ENCODE results near the gene FLNB.

Gene FLNB

DNA sequence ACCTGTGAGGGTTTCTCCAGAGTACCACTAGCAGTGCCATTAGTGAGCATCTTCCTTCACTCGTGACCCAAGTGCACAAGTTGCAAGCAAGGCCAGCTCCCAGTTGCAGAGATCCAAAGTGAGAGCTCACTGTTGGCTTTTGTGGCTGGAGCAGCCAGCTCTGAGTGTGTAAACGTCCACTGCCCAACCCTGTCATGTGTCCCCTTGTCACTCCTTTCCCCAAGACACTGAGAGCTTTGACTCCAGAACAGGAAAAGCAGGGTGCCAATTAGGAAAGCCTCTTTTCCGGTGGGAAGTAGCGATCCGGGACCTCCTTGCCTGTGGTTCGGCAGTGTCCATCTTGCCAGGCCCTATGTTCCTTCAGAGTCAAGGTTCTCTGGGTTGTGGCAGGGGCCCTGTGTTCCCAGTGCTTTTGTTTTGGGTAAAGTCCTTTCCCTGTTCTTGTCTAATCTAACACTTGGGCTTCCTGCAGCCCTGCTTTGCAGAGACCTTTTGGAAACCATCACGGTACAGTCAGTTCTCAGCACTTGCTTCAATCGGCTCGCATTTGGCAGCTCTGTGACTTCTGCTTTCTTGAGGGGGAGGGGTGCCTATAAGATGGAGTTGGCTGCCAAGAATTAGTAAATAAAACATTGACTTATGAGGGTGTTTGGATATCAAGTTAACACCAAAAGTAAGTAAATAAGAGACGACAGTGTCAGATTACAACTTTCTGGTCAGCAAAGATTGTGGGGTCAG, 112.0 kb downstream of the FLNB start:
- ATAC-seq, result no peak
- TF ChIP-seq ZFP3 (CRISPR knock-in tag; IDR thresholded peaks at IDR 0.05) (no peak), ARNTL (CRISPR knock-in tag; IDR thresholded peaks at IDR 0.05; ENCODE audit: borderline replicate concordance, low read depth) (no peak), SNAI2 (CRISPR knock-in tag; IDR thresholded peaks at IDR 0.05) (no peak), PPARA (CRISPR knock-in tag; IDR thresholded peaks at IDR 0.05; ENCODE audit: borderline replicate concordance) (no peak), RARB (CRISPR knock-in tag; IDR thresholded peaks at IDR 0.05) (no peak), GLIS3 (CRISPR knock-in tag; IDR thresholded peaks at IDR 0.05) (no peak), OSR1 (CRISPR knock-in tag; IDR thresholded peaks at IDR 0.05) (no peak), ZNF8 (CRISPR knock-in tag; IDR thresholded peaks at IDR 0.05) (no peak)
- TF ChIP-seq, protein P1, sequence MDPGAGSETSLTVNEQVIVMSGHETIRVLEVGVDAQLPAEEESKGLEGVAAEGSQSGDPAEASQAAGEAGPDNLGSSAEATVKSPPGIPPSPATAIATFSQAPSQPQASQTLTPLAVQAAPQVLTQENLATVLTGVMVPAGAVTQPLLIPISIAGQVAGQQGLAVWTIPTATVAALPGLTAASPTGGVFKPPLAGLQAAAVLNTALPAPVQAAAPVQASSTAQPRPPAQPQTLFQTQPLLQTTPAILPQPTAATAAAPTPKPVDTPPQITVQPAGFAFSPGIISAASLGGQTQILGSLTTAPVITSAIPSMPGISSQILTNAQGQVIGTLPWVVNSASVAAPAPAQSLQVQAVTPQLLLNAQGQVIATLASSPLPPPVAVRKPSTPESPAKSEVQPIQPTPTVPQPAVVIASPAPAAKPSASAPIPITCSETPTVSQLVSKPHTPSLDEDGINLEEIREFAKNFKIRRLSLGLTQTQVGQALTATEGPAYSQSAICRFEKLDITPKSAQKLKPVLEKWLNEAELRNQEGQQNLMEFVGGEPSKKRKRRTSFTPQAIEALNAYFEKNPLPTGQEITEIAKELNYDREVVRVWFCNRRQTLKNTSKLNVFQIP (CRISPR knock-in tag; IDR thresholded peaks at IDR 0.05; ENCODE audit: borderline replicate concordance, low read depth), result no peak
- TF ChIP-seq, protein P2, sequence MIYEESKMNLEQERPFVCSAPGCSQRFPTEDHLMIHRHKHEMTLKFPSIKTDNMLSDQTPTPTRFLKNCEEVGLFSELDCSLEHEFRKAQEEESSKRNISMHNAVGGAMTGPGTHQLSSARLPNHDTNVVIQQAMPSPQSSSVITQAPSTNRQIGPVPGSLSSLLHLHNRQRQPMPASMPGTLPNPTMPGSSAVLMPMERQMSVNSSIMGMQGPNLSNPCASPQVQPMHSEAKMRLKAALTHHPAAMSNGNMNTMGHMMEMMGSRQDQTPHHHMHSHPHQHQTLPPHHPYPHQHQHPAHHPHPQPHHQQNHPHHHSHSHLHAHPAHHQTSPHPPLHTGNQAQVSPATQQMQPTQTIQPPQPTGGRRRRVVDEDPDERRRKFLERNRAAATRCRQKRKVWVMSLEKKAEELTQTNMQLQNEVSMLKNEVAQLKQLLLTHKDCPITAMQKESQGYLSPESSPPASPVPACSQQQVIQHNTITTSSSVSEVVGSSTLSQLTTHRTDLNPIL (CRISPR knock-in tag; IDR thresholded peaks at IDR 0.05; ENCODE audit: low read depth), result no peak

DNA sequence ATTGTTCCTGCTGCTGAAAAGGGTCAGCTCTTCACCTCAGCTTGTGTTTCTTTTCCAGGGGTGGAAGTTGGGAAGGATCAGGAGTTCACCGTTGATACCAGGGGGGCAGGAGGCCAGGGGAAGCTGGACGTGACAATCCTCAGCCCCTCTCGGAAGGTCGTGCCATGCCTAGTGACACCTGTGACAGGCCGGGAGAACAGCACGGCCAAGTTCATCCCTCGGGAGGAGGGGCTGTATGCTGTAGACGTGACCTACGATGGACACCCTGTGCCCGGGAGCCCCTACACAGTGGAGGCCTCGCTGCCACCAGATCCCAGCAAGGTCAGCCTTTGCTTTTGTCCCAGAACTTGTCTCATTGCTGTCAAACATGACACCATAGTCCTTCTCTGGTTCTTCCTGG, 113.0 kb downstream of the FLNB start:
- TF ChIP-seq ISL1 (CRISPR knock-in tag; IDR thresholded peaks at IDR 0.05), result no peak
- TF ChIP-seq ZFP3 (CRISPR knock-in tag; IDR thresholded peaks at IDR 0.05), result no peak
- TF ChIP-seq, protein P3, sequence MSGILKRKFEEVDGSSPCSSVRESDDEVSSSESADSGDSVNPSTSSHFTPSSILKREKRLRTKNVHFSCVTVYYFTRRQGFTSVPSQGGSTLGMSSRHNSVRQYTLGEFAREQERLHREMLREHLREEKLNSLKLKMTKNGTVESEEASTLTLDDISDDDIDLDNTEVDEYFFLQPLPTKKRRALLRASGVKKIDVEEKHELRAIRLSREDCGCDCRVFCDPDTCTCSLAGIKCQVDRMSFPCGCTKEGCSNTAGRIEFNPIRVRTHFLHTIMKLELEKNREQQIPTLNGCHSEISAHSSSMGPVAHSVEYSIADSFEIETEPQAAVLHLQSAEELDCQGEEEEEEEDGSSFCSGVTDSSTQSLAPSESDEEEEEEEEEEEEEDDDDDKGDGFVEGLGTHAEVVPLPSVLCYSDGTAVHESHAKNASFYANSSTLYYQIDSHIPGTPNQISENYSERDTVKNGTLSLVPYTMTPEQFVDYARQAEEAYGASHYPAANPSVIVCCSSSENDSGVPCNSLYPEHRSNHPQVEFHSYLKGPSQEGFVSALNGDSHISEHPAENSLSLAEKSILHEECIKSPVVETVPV (CRISPR knock-in tag; IDR thresholded peaks at IDR 0.05), result no peak
- TF ChIP-seq, protein P1 (CRISPR knock-in tag; IDR thresholded peaks at IDR 0.05; ENCODE audit: borderline replicate concordance, low read depth), result no peak
- TF ChIP-seq RARB (CRISPR knock-in tag; IDR thresholded peaks at IDR 0.05), result no peak
- TF ChIP-seq PPARA (CRISPR knock-in tag; IDR thresholded peaks at IDR 0.05; ENCODE audit: borderline replicate concordance), result no peak
- no peak for TF ChIP-seq TOX (CRISPR knock-in tag; IDR thresholded peaks at IDR 0.05; ENCODE audit: borderline replicate concordance)
- no peak for TF ChIP-seq SNAI2 (CRISPR knock-in tag; IDR thresholded peaks at IDR 0.05)
- TF ChIP-seq ZNF8 (CRISPR knock-in tag; IDR thresholded peaks at IDR 0.05), result no peak
- no peak for TF ChIP-seq CSDC2 (CRISPR knock-in tag; IDR thresholded peaks at IDR 0.05)
- TF ChIP-seq OSR1 (CRISPR knock-in tag; IDR thresholded peaks at IDR 0.05), result no peak
- no peak for TF ChIP-seq ZNF565 (CRISPR knock-in tag; conservative IDR thresholded peaks at IDR 0.05; ENCODE audit: low read depth)
- TF ChIP-seq ZFP30 (CRISPR knock-in tag; IDR thresholded peaks at IDR 0.05), result no peak
- no peak for TF ChIP-seq ZC3H10 (CRISPR knock-in tag; IDR thresholded peaks at IDR 0.05)
- TF ChIP-seq ESRRG (CRISPR knock-in tag; IDR thresholded peaks at IDR 0.05), result no peak
- TF ChIP-seq, protein P2 (CRISPR knock-in tag; IDR thresholded peaks at IDR 0.05; ENCODE audit: low read depth), result no peak
- no peak for ATAC-seq

DNA sequence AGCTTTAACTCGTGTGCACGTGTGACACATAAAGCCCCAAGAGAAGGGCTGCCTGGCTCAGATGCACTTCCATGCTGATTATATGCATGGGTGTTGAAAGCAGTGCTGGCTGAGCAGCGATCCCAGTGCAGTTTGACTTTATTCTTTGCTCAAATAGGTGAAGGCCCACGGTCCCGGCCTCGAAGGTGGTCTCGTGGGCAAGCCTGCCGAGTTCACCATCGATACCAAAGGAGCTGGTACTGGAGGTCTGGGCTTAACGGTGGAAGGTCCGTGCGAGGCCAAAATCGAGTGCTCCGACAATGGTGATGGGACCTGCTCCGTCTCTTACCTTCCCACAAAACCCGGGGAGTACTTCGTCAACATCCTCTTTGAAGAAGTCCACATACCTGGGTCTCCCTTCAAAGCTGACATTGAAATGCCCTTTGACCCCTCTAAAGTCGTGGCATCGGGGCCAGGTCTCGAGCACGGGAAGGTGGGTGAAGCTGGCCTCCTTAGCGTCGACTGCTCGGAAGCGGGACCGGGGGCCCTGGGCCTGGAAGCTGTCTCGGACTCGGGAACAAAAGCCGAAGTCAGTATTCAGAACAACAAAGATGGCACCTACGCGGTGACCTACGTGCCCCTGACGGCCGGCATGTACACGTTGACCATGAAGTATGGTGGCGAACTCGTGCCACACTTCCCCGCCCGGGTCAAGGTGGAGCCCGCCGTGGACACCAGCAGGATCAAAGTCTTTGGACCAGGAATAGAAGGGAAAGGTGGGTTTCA, 114.9 kb downstream of the FLNB start:
- ATAC-seq, result no peak
- no peak for TF ChIP-seq ZNF8 (CRISPR knock-in tag; IDR thresholded peaks at IDR 0.05)
- no peak for TF ChIP-seq CSDC2 (CRISPR knock-in tag; IDR thresholded peaks at IDR 0.05)
- no peak for TF ChIP-seq ZC3H10 (CRISPR knock-in tag; IDR thresholded peaks at IDR 0.05)
- TF ChIP-seq ESRRG (CRISPR knock-in tag; IDR thresholded peaks at IDR 0.05), result no peak
- TF ChIP-seq, protein P3 (CRISPR knock-in tag; IDR thresholded peaks at IDR 0.05), result no peak
- TF ChIP-seq, protein P1 (CRISPR knock-in tag; IDR thresholded peaks at IDR 0.05; ENCODE audit: borderline replicate concordance, low read depth), result no peak
- no peak for TF ChIP-seq RARB (CRISPR knock-in tag; IDR thresholded peaks at IDR 0.05)
- no peak for TF ChIP-seq ZNF70 (CRISPR knock-in tag; IDR thresholded peaks at IDR 0.05)
- TF ChIP-seq TOX (CRISPR knock-in tag; IDR thresholded peaks at IDR 0.05; ENCODE audit: borderline replicate concordance), result no peak
- no peak for TF ChIP-seq ZFP30 (CRISPR knock-in tag; IDR thresholded peaks at IDR 0.05)
- TF ChIP-seq ZFP3 (CRISPR knock-in tag; IDR thresholded peaks at IDR 0.05), result no peak
- TF ChIP-seq OSR1 (CRISPR knock-in tag; IDR thresholded peaks at IDR 0.05), result no peak
- TF ChIP-seq GLIS3 (CRISPR knock-in tag; IDR thresholded peaks at IDR 0.05), result no peak
- TF ChIP-seq PPARA (CRISPR knock-in tag; IDR thresholded peaks at IDR 0.05; ENCODE audit: borderline replicate concordance), result no peak
- TF ChIP-seq, protein P4, sequence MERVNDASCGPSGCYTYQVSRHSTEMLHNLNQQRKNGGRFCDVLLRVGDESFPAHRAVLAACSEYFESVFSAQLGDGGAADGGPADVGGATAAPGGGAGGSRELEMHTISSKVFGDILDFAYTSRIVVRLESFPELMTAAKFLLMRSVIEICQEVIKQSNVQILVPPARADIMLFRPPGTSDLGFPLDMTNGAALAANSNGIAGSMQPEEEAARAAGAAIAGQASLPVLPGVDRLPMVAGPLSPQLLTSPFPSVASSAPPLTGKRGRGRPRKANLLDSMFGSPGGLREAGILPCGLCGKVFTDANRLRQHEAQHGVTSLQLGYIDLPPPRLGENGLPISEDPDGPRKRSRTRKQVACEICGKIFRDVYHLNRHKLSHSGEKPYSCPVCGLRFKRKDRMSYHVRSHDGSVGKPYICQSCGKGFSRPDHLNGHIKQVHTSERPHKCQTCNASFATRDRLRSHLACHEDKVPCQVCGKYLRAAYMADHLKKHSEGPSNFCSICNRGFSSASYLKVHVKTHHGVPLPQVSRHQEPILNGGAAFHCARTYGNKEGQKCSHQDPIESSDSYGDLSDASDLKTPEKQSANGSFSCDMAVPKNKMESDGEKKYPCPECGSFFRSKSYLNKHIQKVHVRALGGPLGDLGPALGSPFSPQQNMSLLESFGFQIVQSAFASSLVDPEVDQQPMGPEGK (CRISPR knock-in tag; IDR thresholded peaks at IDR 0.05; ENCODE audit: borderline replicate concordance), result no peak
- TF ChIP-seq SNAI2 (CRISPR knock-in tag; IDR thresholded peaks at IDR 0.05), result no peak
- no peak for TF ChIP-seq ARNTL (CRISPR knock-in tag; IDR thresholded peaks at IDR 0.05; ENCODE audit: borderline replicate concordance, low read depth)
- TF ChIP-seq ISL1 (CRISPR knock-in tag; IDR thresholded peaks at IDR 0.05), result no peak

Data from SK-N-SH treated with all-trans-retinoic acid at 6 μM for 48 hours (cell line).